Pancreas (tissue), 10 donors: ENCODE measurements around the gene SMURF1. TPM values are rescaled to one million over a fixed set of nuclear protein-coding genes. Genes with fewer than 3 reads are reported as not detected.
A peak's percentile ranks its signal among the peaks of the same experiment; 100 is the strongest.

Experiments
- ATAC-seq, 4 donors: fragments of 200-7000 bp; cut with Tn5 transposase; one replicate each; pipeline versions ENCODE4 v1.8.0 to v1.9.1; 2020; ENCODE audit warnings: mild to moderate bottlenecking in 4 of 4, moderate library complexity in 4 of 4
- DNase-seq, 6 donors: peaks; one replicate each; pipeline ENCODE4 v3.0.0-alpha.2; 2020
- FAIRE-seq: peaks from 2 replicates; lab custom pipeline; 2012; peaks lifted over from hg19 to GRCh38; lab: Jason Lieb, UNC
- H3K27ac ChIP-seq, 4 donors: fragments of 200-600 bp; sonication (generic); 1 replicate in 3 of 4; 2 replicates in 1 of 4; pipeline versions ENCODE4 v1.5.0 to v1.8.0; 2020
- H3K27me3 ChIP-seq, 4 donors: fragments of 200-600 bp; one replicate each; pipeline ENCODE4 v1.8.0; 2021
- H3K36me3 ChIP-seq, 3 donors: fragments of 200-600 bp; sonication (generic) in 1 of 3; one replicate each; pipeline versions ENCODE4 v1.5.0 to v1.8.0; 2020 to 2021
- H3K4me1 ChIP-seq, 3 donors: fragments of 200-600 bp; one replicate each; pipeline ENCODE4 v1.8.0; 2021
- H3K4me3 ChIP-seq, 4 donors: fragments of 200-600 bp; sonication (generic) in 2 of 4; one replicate each; pipeline versions ENCODE4 v1.5.0 to v1.8.0; 2020 to 2021
- H3K9me3 ChIP-seq, 4 donors: fragments of 200-600 bp; one replicate each; pipeline ENCODE4 v1.8.0; 2021
- WGBS, 2 donors: extraction: QIAGEN DNeasy Blood & Tissue Kit; methylation state at CpG; one replicate each; pipeline ENCODE4 v1.1.7; 2013; 5-methylcytosine and 5-hydroxymethylcytosine counted together
- intact Hi-C, 3 donors: fragments of 100-400 bp; cut with DNase I; formaldehyde crosslinking; loops; one replicate each; pipeline versions ENCODE4 v1.11.1 to v1.14.2; 2022
- polyA plus RNA-seq, 2 donors: library from polyadenylated mRNA; stranded (reverse); fragments of 200-250 nt; gene quantifications; one replicate each; pipeline ENCODE4 v1.2.3, GENCODE V29; 2013
- total RNA-seq, 6 donors: library from RNA; stranded (reverse); fragmentation: NEBNext Ultra II Directional in 4 of 6; extraction: Animal tissue kit (Norgen Biotek cat#: 25700) in 4 of 6; gene quantifications; one replicate each; pipeline versions ENCODE4 v1.2.1 to v1.2.4, GENCODE V29; 2021 to 2023
- TF ChIP-seq, protein P1 (sequence below), 4 donors: fragments of 200-600 bp; sonication (generic) in 3 of 4; IDR thresholded peaks; one replicate each; pipeline versions ENCODE4 v1.5.0 to v1.8.0; 2021; ENCODE audit warnings: antibody characterized with exemption in 4 of 4
- donor health status: healthy with polysubstance abuse.
- donor health status: DM: no; HTN: no; CAD: no; lungs with moderate emphysema.
- donor health status: DM: no; HTN: no; CAD: no.
- donor health status: control.
- donor health status: control.
- donor health status: Bipolar disorder and iron deficiency.
- donor health status: DM: yes; HTN: yes; CAD: no.
- donor health status: DM: no; HTN: no; CAD: no.
- donor health status: DM: no; HTN: no; CAD: no.
- donor health status: DM: yes; HTN: yes; CAD: no.

SMURF1 gene
- total and polyA plus RNA-seq, 8 donors, result 7.6 to 22.7 (median 14.1) TPM

DNA sequence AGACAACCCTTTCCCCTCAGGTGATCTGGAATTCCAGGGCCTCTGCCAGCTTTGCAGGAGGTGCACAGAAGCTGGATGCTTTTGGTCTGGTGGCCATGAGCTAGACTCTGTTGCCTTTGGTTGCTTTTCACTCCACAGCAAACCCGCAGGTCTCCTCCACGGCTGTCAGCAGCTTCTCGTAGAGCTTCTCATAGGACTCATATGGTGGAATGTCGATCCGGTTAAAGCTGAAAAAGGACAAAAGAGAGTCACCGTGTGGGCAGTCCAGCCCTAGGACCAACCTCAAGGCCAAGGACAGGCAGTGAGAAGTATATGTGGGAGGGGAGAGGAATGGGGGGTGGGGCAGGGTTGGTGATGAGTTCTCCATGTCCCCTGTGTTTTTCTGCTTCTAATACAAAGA, 113.5 kb downstream of the SMURF1 start:
- 95 to 96% methylated on average over 6 of the region's 6 CpGs for WGBS, 2 donors
- Histone ChIP-seq H3K36me3 (peaks cover 2 to 71% (median 14%) of the 10 kb centered on the region in 3 donors), H3K4me1 (no peaks in the 10 kb centered on the region), H3K27ac (no peak overlapping the region), H3K4me3 (no peak overlapping the region), H3K27me3 (no peaks in the 10 kb centered on the region), H3K9me3 (no peaks in the 10 kb centered on the region)
- no peak for FAIRE-seq
- ATAC-seq, result no peak
- DNase-seq, result no peak
- intact Hi-C loops, result no loop called here
- TF ChIP-seq, protein P1, sequence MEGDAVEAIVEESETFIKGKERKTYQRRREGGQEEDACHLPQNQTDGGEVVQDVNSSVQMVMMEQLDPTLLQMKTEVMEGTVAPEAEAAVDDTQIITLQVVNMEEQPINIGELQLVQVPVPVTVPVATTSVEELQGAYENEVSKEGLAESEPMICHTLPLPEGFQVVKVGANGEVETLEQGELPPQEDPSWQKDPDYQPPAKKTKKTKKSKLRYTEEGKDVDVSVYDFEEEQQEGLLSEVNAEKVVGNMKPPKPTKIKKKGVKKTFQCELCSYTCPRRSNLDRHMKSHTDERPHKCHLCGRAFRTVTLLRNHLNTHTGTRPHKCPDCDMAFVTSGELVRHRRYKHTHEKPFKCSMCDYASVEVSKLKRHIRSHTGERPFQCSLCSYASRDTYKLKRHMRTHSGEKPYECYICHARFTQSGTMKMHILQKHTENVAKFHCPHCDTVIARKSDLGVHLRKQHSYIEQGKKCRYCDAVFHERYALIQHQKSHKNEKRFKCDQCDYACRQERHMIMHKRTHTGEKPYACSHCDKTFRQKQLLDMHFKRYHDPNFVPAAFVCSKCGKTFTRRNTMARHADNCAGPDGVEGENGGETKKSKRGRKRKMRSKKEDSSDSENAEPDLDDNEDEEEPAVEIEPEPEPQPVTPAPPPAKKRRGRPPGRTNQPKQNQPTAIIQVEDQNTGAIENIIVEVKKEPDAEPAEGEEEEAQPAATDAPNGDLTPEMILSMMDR (IDR thresholded peaks at IDR 0.05), result no peak

DNA sequence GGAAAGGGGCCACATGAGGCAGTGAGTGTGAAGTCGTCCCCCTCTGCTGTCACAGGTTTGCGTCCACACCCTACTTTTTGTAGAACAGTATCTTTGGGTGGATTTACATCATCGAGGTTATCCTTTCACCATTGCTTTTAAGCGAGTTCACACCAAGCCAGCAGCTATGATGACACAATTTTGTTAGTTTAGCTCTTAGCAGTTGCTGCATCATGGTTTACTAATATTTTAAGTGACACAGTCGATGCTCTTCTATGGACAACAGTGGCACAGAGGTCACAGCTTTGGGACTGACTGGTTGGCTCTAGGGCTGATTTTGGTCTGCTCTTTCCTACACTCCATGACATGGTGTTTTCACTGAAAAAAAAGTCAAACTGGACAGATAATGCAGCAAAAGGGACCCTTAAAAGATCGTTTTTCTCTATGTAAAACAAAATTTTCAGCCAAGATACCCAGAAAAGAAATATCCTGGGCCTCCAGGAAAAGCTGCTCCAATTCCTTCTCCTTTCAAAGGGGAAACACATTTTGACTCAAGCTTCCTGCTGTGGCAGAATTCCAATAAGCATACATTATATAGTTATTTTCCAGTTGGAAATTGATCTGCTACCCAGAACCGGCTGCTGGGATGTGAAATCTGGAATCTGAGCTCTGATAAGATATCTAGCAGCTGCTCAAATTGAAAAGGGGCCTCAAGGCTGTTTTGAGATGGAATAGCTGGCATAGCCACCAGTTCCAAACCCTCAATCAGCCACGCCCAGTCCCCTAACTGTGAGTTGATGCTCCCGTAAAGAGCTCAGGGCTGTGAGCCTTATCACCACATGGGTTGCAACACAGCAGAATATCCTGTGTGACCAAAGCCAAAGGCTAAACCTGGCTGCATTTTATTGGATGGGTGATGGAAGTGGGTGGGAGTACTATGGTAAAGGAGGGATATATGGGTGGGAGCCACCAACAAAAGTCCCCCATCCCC, 114.2 kb downstream of the SMURF1 start:
- no peaks in the 10 kb centered on the region for H3K27me3 ChIP-seq
- DNase-seq (no peak), ATAC-seq (peak in 1 of 4 donors; percentile 8), FAIRE-seq (no peak)
- H3K9me3 ChIP-seq, result no peaks in the 10 kb centered on the region
- no peak overlapping the region for H3K27ac ChIP-seq
- WGBS, 2 donors, result 85 to 87% methylated on average over 9 of the region's 9 CpGs
- no peaks in the 10 kb centered on the region for H3K4me1 ChIP-seq
- intact Hi-C loops, result no loop called here
- no peak overlapping the region for H3K4me3 ChIP-seq
- TF ChIP-seq, protein P1 (IDR thresholded peaks at IDR 0.05), result no peak
- H3K36me3 ChIP-seq, result peaks cover 2 to 64% (median 9%) of the 10 kb centered on the region in 3 donors

DNA sequence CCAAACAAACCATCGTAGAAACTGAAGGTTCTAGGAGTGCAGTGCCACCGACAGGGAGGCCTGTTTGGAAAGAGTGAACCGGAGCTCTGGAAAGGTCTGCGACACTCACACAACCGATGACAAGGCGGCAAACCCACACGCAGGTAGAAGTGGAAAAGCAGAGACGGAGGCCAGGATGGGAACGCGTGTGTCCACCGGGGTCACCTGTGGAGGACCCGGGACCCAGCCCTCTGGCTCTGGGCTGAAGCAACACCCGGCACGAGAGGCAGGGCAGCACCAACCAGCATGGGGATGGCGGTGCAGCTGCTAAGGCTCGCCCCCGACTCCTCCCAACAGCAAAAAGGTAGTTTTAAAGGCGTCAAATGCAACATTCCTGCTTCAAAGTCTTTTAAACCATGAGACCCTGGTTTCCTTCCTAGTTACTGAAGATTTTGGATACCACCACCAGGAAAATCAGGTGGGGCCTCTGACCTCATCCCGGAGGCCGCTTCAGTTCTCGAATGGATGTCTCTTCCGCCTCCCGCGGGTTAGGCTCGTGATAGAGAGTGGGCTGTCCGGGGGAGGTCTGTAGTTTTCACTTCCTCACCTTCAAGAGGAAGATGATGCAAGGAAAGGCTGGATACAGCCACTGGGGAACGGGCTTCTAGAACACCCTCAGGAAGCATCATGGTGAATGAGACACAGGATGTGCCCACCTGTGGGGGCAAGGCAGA, 115.5 kb downstream of the SMURF1 start:
- ATAC-seq (peak in 1 of 4 donors; percentile 25), DNase-seq (peak in 1 of 6 donors; percentile 26), FAIRE-seq (no peak)
- intact Hi-C loops, result no loop called here
- WGBS, 2 donors, result 94 to 97% methylated on average over 27 of the region's 27 CpGs
- TF ChIP-seq, protein P1 (IDR thresholded peaks at IDR 0.05), result no peak
- no peak overlapping the region for H3K4me3 ChIP-seq
- no peaks in the 10 kb centered on the region for H3K4me1 ChIP-seq
- no peaks in the 10 kb centered on the region for H3K27me3 ChIP-seq
- H3K9me3 ChIP-seq, result no peaks in the 10 kb centered on the region
- H3K36me3 ChIP-seq, result peaks cover 2 to 50% (median 5%) of the 10 kb centered on the region in 3 donors
- no peak overlapping the region for H3K27ac ChIP-seq

DNA sequence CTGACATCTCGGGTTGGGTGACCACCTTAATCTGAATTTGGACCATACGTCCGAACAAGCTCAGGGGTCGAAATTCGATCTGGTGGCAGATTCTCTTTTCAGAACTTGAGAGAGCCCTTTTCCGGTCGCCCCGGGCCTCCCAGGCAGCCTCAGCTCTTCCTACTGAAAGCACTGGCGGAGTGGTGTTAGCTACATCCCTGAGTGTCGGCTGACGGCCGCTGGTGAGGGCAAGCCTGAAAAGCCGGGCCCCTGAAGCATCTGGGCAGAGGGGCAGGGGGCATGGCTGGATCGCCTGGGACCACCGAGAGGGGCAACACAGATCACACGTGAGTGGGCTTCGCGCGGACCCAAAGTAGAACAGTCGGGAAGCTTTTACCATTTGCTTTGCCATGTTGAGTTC, 116.1 kb downstream of the SMURF1 start:
- TF ChIP-seq, protein P1 (IDR thresholded peaks at IDR 0.05), result no peak
- Histone ChIP-seq H3K27me3 (no peaks in the 10 kb centered on the region), H3K27ac (no peak overlapping the region), H3K36me3 (peaks cover 2 to 45% (median 5%) of the 10 kb centered on the region in 3 donors), H3K9me3 (no peaks in the 10 kb centered on the region), H3K4me3 (no peak overlapping the region), H3K4me1 (no peaks in the 10 kb centered on the region)
- 95 to 97% methylated on average over 20 of the region's 20 CpGs for WGBS, 2 donors
- FAIRE-seq, result no peak
- no peak for ATAC-seq
- peak in 1 of 6 donors; percentile 8 for DNase-seq
- intact Hi-C loops, result no loop called here
